Liver (tissue), 9 donors: ENCODE results near the gene TRPV4. TPM values are rescaled to one million over a fixed set of nuclear protein-coding genes. Genes with fewer than 3 reads are reported as not detected.

Experiments
- DNase-seq: peaks from one replicate; pipeline ENCODE4 v3.0.0-alpha.2; 2017; ENCODE audit warnings: low spot score
- H3K27ac ChIP-seq, 2 donors: one replicate each; pipeline ENCODE4 v1.7.0; 2013; ENCODE audit warnings: inconsistent platforms in 2 of 2, low read length in 2 of 2, control low read depth in 1 of 2, low read depth in 1 of 2, mild to moderate bottlenecking in 1 of 2
- H3K27me3 ChIP-seq, 4 donors: one replicate each; pipeline versions ENCODE4 v1.6.1 to v1.7.0; 2013; ENCODE audit warnings: low read length in 3 of 4, inconsistent platforms in 1 of 4, mild to moderate bottlenecking in 1 of 4, moderate library complexity in 1 of 4; ENCODE audit not compliant: control insufficient read depth in 4 of 4, insufficient read depth in 4 of 4
- H3K36me3 ChIP-seq, 4 donors: one replicate each; pipeline versions ENCODE4 v1.6.1 to v1.7.0; 2013; ENCODE audit warnings: low read length in 3 of 4, mild to moderate bottlenecking in 3 of 4, low read depth in 1 of 4, moderate library complexity in 1 of 4; ENCODE audit not compliant: control insufficient read depth in 4 of 4, insufficient read depth in 3 of 4
- H3K4me1 ChIP-seq, 4 donors: one replicate each; pipeline versions ENCODE4 v1.6.1 to v1.7.0; 2013; ENCODE audit warnings: low read length in 3 of 4, mild to moderate bottlenecking in 3 of 4, moderate library complexity in 1 of 4; ENCODE audit not compliant: control insufficient read depth in 4 of 4, insufficient read depth in 4 of 4
- H3K4me3 ChIP-seq, 3 donors: one replicate each; pipeline versions ENCODE4 v1.6.1 to v1.7.0; 2013; ENCODE audit warnings: low read length in 3 of 3, control low read depth in 1 of 3, low read depth in 1 of 3, mild to moderate bottlenecking in 1 of 3
- H3K9ac ChIP-seq, 2 donors: one replicate each; pipeline ENCODE4 v1.7.0; 2013; ENCODE audit warnings: low read length in 2 of 2, mild to moderate bottlenecking in 2 of 2, moderate library complexity in 2 of 2, control low read depth in 1 of 2, low read depth in 1 of 2
- H3K9me3 ChIP-seq, 4 donors: one replicate each; pipeline versions ENCODE4 v1.6.1 to v1.7.0; 2013; ENCODE audit warnings: low read length in 3 of 4; ENCODE audit not compliant: control insufficient read depth in 4 of 4
- EGR1 ChIP-seq, 2 donors: IDR thresholded peaks; 2 replicates each; pipeline ENCODE4 v1.6.1; 2016 to 2018; ENCODE audit warnings: antibody characterized with exemption in 2 of 2, low read depth in 2 of 2
- FOXA1 ChIP-seq: IDR thresholded peaks from 2 replicates; pipeline ENCODE4 v1.6.1; 2016; ENCODE audit warnings: antibody characterized with exemption
- FOXA2 ChIP-seq: IDR thresholded peaks from 2 replicates; pipeline ENCODE4 v1.6.1; 2016; ENCODE audit warnings: antibody characterized with exemption
- GABPA ChIP-seq, 2 donors: IDR thresholded peaks in 1 of 2; conservative IDR thresholded peaks in 1 of 2; 2 replicates each; pipeline ENCODE4 v1.6.1; 2016; ENCODE audit warnings: antibody characterized with exemption in 2 of 2, mild to moderate bottlenecking in 1 of 2, moderate library complexity in 1 of 2
- HNF4A ChIP-seq, 2 donors: conservative IDR thresholded peaks; 2 replicates each; pipeline ENCODE4 v1.6.1; 2016; ENCODE audit warnings: antibody characterized with exemption in 2 of 2, mild to moderate bottlenecking in 2 of 2
- HNF4G ChIP-seq: IDR thresholded peaks from 2 replicates; pipeline ENCODE4 v1.6.1; 2016; ENCODE audit warnings: antibody characterized with exemption
- JUND ChIP-seq, 2 donors: IDR thresholded peaks; 2 replicates each; pipeline ENCODE4 v1.6.1; 2016; ENCODE audit warnings: antibody characterized with exemption in 2 of 2
- NR2F2 ChIP-seq: IDR thresholded peaks from 2 replicates; pipeline ENCODE4 v1.6.1; 2016; ENCODE audit warnings: antibody characterized with exemption
- RAD21 ChIP-seq, 2 donors: IDR thresholded peaks; 2 replicates each; pipeline ENCODE4 v1.6.1; 2016; ENCODE audit warnings: antibody characterized with exemption in 2 of 2, mild to moderate bottlenecking in 2 of 2
- RXRA ChIP-seq, 2 donors: IDR thresholded peaks; 2 replicates each; pipeline ENCODE4 v1.6.1; 2017 to 2018; ENCODE audit warnings: antibody characterized with exemption in 2 of 2, mild to moderate bottlenecking in 1 of 2
- SP1 ChIP-seq: IDR thresholded peaks from 2 replicates; pipeline ENCODE4 v1.6.1; 2018; ENCODE audit warnings: antibody characterized with exemption, mild to moderate bottlenecking
- TAF1 ChIP-seq: conservative IDR thresholded peaks from 2 replicates; pipeline ENCODE4 v1.6.1; 2016; ENCODE audit warnings: antibody characterized with exemption, mild to moderate bottlenecking
- WGBS: extraction: QIAGEN DNeasy Blood & Tissue Kit; methylation state at CpG from one replicate; pipeline ENCODE4 v1.1.7; 2013; 5-methylcytosine and 5-hydroxymethylcytosine counted together
- polyA plus RNA-seq, 2 donors: library from polyadenylated mRNA; stranded (reverse) in 1 of 2; unstranded in 1 of 2; fragments of 200-250 nt in 1 of 2; fragments of >200 nt in 1 of 2; fragmentation: Nextera tagmentation in 1 of 2; extraction: Ambion mirVana in 1 of 2; gene quantifications; one replicate each; pipeline versions ENCODE4 v1.2.1 to v1.2.3, GENCODE V29; 2013 to 2015
- total RNA-seq, 2 donors: library from RNA; depleted of rRNA; stranded (reverse); fragments of >200 nt; gene quantifications; one replicate each; pipeline ENCODE4 v1.2.3, GENCODE V29; 2014
- TF ChIP-seq, protein P1 (sequence below): fragments of 150-350 bp; IDR thresholded peaks from 2 replicates; pipeline ENCODE4 v1.5.1; 2017; ENCODE audit warnings: improper control_type of control experiment, low read depth, low read length; ENCODE audit not compliant: missing input control
- TF ChIP-seq, protein P2 (sequence below): IDR thresholded peaks from 2 replicates; pipeline ENCODE4 v1.6.1; 2016; ENCODE audit warnings: antibody characterized with exemption, mild to moderate bottlenecking
- donor health status: healthy.
- donor health status: healthy.
- donor health status: healthy.
- donor health status: healthy.
- donor health status: healthy.

The TRPV4 gene
- total and polyA plus RNA-seq, 4 donors, result 1.3 to 9.6 (median 3.9) TPM

- H3K27me3 ChIP-seq, result no peaks in the 10 kb centered on the region
- H3K9ac ChIP-seq, result no peak overlapping the region
- H3K4me3 ChIP-seq, result no peak overlapping the region
- H3K9me3 ChIP-seq, result no peaks in the 10 kb centered on the region
- H3K4me1 ChIP-seq, result peaks cover 0 to 10% (median 5%) of the 10 kb centered on the region in 4 donors
- H3K27ac ChIP-seq, result no peak overlapping the region
- 53% methylated on average over 7 of the region's 7 CpGs for WGBS
- no peak for TF ChIP-seq FOXA2
- no peak for TF ChIP-seq HNF4A (conservative IDR thresholded peaks at IDR 0.05)
- no peak for TF ChIP-seq FOXA1
- TF ChIP-seq GABPA (IDR thresholded peaks at IDR 0.05 in 1 of 2, conservative IDR thresholded peaks at IDR 0.05 in 1 of 2), result no peak
- no peak for DNase-seq
- H3K36me3 ChIP-seq, result no peaks in the 10 kb centered on the region
These were observed 14.0 kb upstream of the TRPV4 start for GRCh38 chr12:109847142-109847735.

- Histone ChIP-seq H3K4me3 (no peak overlapping the region), H3K36me3 (no peaks in the 10 kb centered on the region), H3K9ac (peak overlapping the region; percentile 2 to 26), H3K9me3 (no peaks in the 10 kb centered on the region), H3K27me3 (no peaks in the 10 kb centered on the region), H3K27ac (no peak overlapping the region), H3K4me1 (peaks cover 0 to 10% (median 5%) of the 10 kb centered on the region in 4 donors)
- WGBS, result 76% methylated on average over 7 of the region's 7 CpGs
- no peak for DNase-seq
- no peak for TF ChIP-seq RXRA (IDR thresholded peaks at IDR 0.05)
- TF ChIP-seq RAD21 (IDR thresholded peaks at IDR 0.05), result no peak
- TF ChIP-seq TAF1, result no peak
- TF ChIP-seq HNF4A (conservative IDR thresholded peaks at IDR 0.05), result no peak
- TF ChIP-seq HNF4G, result no peak
- no peak for TF ChIP-seq EGR1 (IDR thresholded peaks at IDR 0.05; ENCODE audit: low read depth in 2 of 2)
- TF ChIP-seq, protein P1, sequence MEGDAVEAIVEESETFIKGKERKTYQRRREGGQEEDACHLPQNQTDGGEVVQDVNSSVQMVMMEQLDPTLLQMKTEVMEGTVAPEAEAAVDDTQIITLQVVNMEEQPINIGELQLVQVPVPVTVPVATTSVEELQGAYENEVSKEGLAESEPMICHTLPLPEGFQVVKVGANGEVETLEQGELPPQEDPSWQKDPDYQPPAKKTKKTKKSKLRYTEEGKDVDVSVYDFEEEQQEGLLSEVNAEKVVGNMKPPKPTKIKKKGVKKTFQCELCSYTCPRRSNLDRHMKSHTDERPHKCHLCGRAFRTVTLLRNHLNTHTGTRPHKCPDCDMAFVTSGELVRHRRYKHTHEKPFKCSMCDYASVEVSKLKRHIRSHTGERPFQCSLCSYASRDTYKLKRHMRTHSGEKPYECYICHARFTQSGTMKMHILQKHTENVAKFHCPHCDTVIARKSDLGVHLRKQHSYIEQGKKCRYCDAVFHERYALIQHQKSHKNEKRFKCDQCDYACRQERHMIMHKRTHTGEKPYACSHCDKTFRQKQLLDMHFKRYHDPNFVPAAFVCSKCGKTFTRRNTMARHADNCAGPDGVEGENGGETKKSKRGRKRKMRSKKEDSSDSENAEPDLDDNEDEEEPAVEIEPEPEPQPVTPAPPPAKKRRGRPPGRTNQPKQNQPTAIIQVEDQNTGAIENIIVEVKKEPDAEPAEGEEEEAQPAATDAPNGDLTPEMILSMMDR, result no peak
- no peak for TF ChIP-seq FOXA2
- TF ChIP-seq NR2F2, result no peak
- TF ChIP-seq JUND (IDR thresholded peaks at IDR 0.05), result no peak
- no peak for TF ChIP-seq SP1
- TF ChIP-seq, protein P2, sequence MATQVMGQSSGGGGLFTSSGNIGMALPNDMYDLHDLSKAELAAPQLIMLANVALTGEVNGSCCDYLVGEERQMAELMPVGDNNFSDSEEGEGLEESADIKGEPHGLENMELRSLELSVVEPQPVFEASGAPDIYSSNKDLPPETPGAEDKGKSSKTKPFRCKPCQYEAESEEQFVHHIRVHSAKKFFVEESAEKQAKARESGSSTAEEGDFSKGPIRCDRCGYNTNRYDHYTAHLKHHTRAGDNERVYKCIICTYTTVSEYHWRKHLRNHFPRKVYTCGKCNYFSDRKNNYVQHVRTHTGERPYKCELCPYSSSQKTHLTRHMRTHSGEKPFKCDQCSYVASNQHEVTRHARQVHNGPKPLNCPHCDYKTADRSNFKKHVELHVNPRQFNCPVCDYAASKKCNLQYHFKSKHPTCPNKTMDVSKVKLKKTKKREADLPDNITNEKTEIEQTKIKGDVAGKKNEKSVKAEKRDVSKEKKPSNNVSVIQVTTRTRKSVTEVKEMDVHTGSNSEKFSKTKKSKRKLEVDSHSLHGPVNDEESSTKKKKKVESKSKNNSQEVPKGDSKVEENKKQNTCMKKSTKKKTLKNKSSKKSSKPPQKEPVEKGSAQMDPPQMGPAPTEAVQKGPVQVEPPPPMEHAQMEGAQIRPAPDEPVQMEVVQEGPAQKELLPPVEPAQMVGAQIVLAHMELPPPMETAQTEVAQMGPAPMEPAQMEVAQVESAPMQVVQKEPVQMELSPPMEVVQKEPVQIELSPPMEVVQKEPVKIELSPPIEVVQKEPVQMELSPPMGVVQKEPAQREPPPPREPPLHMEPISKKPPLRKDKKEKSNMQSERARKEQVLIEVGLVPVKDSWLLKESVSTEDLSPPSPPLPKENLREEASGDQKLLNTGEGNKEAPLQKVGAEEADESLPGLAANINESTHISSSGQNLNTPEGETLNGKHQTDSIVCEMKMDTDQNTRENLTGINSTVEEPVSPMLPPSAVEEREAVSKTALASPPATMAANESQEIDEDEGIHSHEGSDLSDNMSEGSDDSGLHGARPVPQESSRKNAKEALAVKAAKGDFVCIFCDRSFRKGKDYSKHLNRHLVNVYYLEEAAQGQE, result no peak
These were observed 12.6 kb upstream of the TRPV4 start for GRCh38 chr12:109845824-109846205.
